Stimulated activated CD4-positive, alpha-beta T cell treated with anti-CD3 and anti-CD28 coated beads, TNF-alpha, amount 100 ng/mL, for 1 hour (primary cell): ENCODE measurements around the gene TAOK1.

ENCODE experiments used
- DNase-seq, 3 donors: peaks; one replicate each; pipeline ENCODE4 v3.0.0-alpha.2; 2020; ENCODE audit warnings: low read depth in 3 of 3, low spot score in 1 of 3

The TAOK1 gene

GRCh38 chr17:29568331-29569244 lies 178.4 kb downstream of the TAOK1 start, which contains the start of gene TP53I13:
TSS of gene TP53I13 (plus strand) at chr17:29568701. CDS start at chr17:29568759, 58 bp downstream.
- DNase-seq, result peak; percentile 73 to 91 (median 88)

GRCh38 chr17:29569245-29569950 lies 179.2 kb downstream of the TAOK1 start:
- no peak for DNase-seq

DNA sequence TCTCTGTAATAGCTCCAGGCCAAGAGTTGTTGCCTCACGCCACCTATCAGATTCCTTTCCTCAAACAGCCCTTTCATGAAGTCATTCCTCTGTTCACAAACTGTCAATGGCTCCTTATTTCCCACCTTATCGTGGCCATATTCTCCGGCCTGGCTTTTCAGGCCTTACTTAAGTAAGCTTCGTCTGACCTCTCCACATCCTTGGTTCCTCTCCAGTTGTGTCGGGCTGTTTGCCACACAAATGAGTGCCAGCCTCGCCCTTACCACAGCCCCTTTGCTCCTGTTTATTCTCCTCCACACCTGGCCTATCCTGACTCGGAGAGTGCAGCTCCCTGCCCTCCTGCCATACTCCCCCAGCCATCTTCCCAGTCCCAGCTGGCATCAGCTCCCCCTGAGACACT lies 180.4 kb downstream of the TAOK1 start:
- no peak for DNase-seq

DNA sequence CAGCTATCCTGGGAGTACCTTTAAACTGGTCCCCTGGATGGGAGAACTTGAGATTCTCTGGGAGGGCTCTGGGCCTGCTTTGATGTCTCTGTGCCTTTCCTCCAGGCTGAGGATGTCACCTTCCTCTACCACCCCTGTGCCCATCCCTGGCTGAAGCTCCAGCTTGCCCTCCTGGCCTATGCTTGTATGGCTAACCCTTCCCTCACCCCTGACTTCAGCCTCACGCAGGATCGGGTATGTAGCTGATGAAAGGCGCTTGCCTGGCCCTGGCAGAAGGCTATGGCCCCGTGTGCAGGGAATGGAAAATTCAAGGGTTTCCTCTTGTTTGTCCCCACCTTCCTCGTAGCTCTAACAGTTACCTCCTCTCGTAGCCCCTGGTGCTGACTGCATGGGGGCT lies 181.3 kb downstream of the TAOK1 start:
- no peak for DNase-seq

DNA sequence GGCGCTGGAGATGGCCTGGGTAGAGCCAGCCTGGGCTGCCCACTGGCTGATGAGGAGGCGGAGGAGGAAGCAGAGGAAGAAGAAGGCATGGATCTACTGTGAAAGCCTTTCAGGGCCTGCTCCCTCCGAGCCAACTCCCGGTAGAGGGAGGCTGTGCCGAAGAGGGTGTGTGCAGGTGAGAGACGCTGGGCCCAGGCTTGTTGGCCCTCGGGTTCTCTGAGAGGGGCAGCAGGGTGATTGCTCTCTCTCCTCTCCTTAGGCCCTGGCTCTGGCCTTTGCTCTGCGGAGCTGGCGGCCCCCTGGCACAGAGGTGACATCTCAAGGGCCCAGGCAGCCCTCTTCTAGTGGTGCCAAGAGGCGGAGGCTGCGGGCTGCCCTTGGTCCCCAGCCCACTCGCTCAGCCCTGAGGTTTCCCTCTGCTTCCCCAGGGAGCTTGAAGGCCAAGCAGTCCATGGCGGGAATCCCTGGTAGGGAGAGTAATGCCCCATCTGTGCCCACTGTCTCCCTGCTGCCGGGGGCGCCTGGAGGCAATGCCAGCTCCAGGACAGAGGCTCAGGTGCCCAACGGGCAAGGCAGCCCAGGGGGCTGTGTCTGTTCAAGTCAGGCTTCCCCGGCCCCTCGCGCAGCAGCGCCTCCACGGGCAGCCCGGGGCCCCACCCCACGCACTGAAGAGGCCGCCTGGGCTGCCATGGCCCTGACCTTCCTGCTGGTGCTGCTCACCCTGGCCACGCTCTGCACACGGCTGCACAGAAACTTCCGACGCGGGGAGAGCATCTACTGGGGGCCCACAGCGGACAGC lies 181.9 kb downstream of the TAOK1 start:
- no peak for DNase-seq

DNA sequence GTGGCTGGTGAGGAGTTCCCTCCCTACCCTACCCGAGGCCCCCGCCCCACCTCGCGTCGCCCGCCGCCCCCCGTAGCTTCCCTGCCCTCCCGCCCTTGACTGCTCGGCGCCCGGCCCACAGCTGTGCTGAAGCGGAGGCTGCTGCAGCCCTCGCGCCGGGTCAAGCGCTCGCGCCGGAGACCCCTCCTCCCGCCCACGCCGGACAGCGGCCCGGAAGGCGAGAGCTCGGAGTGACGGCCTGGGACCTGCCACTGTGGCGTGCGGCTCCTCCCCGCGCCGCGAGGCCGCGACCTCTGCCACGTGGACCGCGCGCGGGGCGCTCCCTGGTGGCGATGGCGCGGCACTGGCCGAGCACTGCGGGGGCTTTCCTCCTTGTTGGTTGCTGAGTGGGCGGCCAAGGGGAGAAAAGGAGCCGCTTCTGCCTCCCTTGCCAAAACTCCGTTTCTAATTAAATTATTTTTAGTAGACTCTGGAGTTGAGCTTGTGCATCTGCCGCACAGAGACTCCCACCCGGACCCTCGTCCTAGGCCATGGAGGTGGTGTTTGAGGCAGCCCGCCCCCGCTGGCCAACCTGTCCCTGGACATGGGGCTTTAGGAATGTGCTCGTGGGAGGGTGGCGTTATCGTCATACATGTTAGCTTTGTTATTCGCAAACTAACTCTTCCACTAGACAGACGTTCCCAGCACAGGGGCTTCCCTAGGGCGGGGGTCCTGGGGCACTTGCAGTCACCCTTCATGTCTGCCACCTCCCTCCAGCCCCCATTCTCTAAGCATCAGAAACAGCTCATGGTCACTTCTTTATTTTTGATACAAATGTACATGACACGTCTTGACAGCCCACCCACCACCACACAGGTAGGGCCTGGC lies 182.8 kb downstream of the TAOK1 start:
- peak in 1 of 3 donors; percentile 46 for DNase-seq

GRCh38 chr17:29573558-29573869 lies 183.4 kb downstream of the TAOK1 start:
- no peak for DNase-seq

- DNase-seq, result no peak
Observed at GRCh38 chr17:29573871-29574731, 183.9 kb downstream of the TAOK1 start.

GRCh38 chr17:29574732-29575510 lies 184.8 kb downstream of the TAOK1 start:
- no peak for DNase-seq

GRCh38 chr17:29575511-29576213 lies 185.5 kb downstream of the TAOK1 start:
- DNase-seq, result no peak

- DNase-seq, result no peak
Observed at GRCh38 chr17:29576214-29577000, 186.2 kb downstream of the TAOK1 start.

GRCh38 chr17:29577001-29577370 lies 186.8 kb downstream of the TAOK1 start:
- DNase-seq, result no peak

GRCh38 chr17:29577385-29578211 lies 187.4 kb downstream of the TAOK1 start:
- DNase-seq, result no peak

DNA sequence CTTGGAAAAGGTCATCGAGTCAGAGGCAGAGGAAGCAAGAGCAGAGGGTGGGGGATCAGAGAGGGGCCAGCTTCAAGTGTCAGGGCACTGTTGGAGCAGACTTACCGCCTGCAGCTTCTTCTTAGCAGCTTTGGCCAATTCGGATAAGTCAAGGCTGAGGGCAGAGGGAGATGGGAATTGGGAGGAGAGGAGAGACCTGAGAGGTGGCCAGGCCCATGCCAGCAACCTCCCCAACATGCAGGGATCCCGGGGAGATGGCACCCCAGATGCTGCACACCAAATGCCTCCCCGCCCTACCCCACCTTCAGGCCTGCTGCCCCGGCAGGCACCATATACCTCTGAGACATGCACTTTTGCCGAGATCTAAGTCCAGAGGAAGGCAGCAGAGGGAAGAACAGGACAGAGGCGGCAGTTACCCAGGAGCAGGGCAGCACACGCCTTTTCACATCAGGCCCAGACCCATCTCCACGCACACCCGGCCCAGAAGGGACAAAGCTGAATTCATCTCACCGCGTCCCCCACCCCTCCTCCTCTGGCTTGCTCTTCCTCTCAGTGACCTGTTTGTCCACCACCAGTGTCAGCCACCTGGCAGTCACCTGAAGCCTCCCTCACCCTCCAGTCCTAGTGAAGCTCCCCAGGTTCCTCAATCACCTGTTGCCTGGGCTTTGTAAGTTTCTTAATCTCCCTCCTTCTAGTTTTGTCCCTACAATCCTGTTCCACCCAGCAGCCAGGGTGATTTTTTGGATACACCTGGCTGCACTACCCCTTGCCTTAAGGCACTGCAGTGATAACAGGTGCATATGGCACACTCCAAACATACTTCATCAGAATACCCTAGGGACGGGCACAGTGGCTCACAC lies 188.7 kb downstream of the TAOK1 start:
- no peak for DNase-seq

GRCh38 chr17:29579866-29580771 lies 190.0 kb downstream of the TAOK1 start:
- peak; percentile 72 to 90 (median 82) for DNase-seq
